GM12891 (cell line): ENCODE results near the gene STX5.
"Not testable (repeated sequence)": the region's sequence is repeated elsewhere in the genome, so short reads cannot be mapped to it uniquely, and the experiment has no call there.

Experiments
- POLR2A ChIP-seq: IDR thresholded peaks from 2 replicates; pipeline ENCODE4 v1.6.1; 2011; ENCODE audit warnings: low read depth, low read length, control low read depth
- POLR2AphosphoS5 ChIP-seq: IDR thresholded peaks from 2 replicates; pipeline ENCODE4 v1.6.1; 2011; ENCODE audit warnings: low read depth, low read length, control low read depth
- SPI1 ChIP-seq: IDR thresholded peaks from 2 replicates; pipeline ENCODE4 v1.6.1; 2011; ENCODE audit warnings: low read depth, low read length, control low read depth
- TAF1 ChIP-seq: IDR thresholded peaks from 2 replicates; pipeline ENCODE4 v1.6.1; 2011; ENCODE audit warnings: low read depth, low read length, control low read depth

- TF ChIP-seq POLR2A, TAF1, SPI1, POLR2AphosphoS5: not testable (repeated sequence)
These were observed 9.0 kb upstream of the STX5 start for GRCh38 chr11:62840721-62841360.
